MM.1S (cell line): ENCODE results near the gene ANKRD30A.

Source experiments
- DNase-seq: peaks from one replicate; pipeline ENCODE4 v3.0.0-alpha.2; 2015
- H2AFZ ChIP-seq: fragments of 300-600 bp; sonication (generic); 2 replicates; pipeline ENCODE4 v1.6.0; 2016; ENCODE audit warnings: antibody characterized with exemption, low read length
- H3F3A ChIP-seq: fragments of 300-600 bp; sonication (generic); 2 replicates; pipeline ENCODE4 v1.6.1; 2016; ENCODE audit warnings: mild to moderate bottlenecking, antibody characterized with exemption, low read length, moderate library complexity, mixed read lengths; ENCODE audit not compliant: insufficient read depth
- H3K27ac ChIP-seq: fragments of 300-600 bp; sonication (generic); 2 replicates; pipeline ENCODE4 v1.5.1; 2016; ENCODE audit warnings: mild to moderate bottlenecking, low read length
- H3K27me3 ChIP-seq: fragments of 300-600 bp; sonication (generic); replicated peaks from 2 replicates; pipeline ENCODE4 v1.6.0; 2016; ENCODE audit warnings: low read length; ENCODE audit not compliant: insufficient read depth
- H3K36me3 ChIP-seq: fragments of 300-600 bp; sonication (generic); replicated peaks from 2 replicates; pipeline ENCODE4 v1.6.1; 2016; ENCODE audit warnings: mild to moderate bottlenecking, low read length, mixed read lengths; ENCODE audit not compliant: insufficient read depth
- H3K4me1 ChIP-seq: fragments of 300-600 bp; sonication (generic); 2 replicates; pipeline ENCODE4 v1.6.1; 2016; ENCODE audit warnings: low read length, mixed read lengths
- H3K4me2 ChIP-seq: fragments of 300-600 bp; sonication (generic); 2 replicates; pipeline ENCODE4 v1.6.0; 2016; ENCODE audit warnings: low read depth, low read length
- H3K4me3 ChIP-seq: fragments of 300-600 bp; sonication (generic); 2 replicates; pipeline ENCODE4 v1.5.1; 2016; ENCODE audit warnings: low read length, mixed read lengths
- H3K79me2 ChIP-seq: fragments of 300-600 bp; sonication (generic); 2 replicates; pipeline ENCODE4 v1.6.1; 2016; ENCODE audit warnings: mixed run types, low read length, mixed read lengths
- H3K9ac ChIP-seq: fragments of 300-600 bp; sonication (generic); 2 replicates; pipeline ENCODE4 v1.6.1; 2016; ENCODE audit warnings: low read length, mixed read lengths
- H3K9me2 ChIP-seq: fragments of 300-600 bp; sonication (generic); replicated peaks from 2 replicates; pipeline ENCODE4 v1.6.1; 2016; ENCODE audit warnings: mild to moderate bottlenecking, low read length, mixed read lengths; ENCODE audit not compliant: insufficient read depth
- H3K9me3 ChIP-seq: fragments of 300-600 bp; sonication (generic); replicated peaks from 2 replicates; pipeline ENCODE4 v1.6.1; 2016; ENCODE audit warnings: mild to moderate bottlenecking, low read length, mixed read lengths; ENCODE audit not compliant: insufficient read depth
- H4K20me1 ChIP-seq: fragments of 300-600 bp; sonication (generic); 2 replicates; pipeline ENCODE4 v1.6.1; 2016; ENCODE audit warnings: mild to moderate bottlenecking, low read length, moderate library complexity, mixed read lengths; ENCODE audit not compliant: insufficient read depth
- EZH2 ChIP-seq: fragments of 300-600 bp; sonication (generic); optimal IDR thresholded peaks from 2 replicates; pipeline ENCODE3; 2017; ENCODE audit warnings: low read depth, mild to moderate bottlenecking, antibody characterized with exemption, low read length, mixed read lengths
- EZH2phosphoT487 ChIP-seq: fragments of 300-600 bp; sonication (generic); IDR thresholded peaks from 2 replicates; pipeline ENCODE4 v1.6.1; 2018; ENCODE audit warnings: antibody characterized with exemption, low read length
- TF ChIP-seq, protein P1 (sequence below): fragments of 300-600 bp; sonication (generic); IDR thresholded peaks from 2 replicates; pipeline ENCODE4 v1.5.1; 2016; ENCODE audit warnings: antibody characterized with exemption, low read length, mixed read lengths

The ANKRD30A gene

DNA sequence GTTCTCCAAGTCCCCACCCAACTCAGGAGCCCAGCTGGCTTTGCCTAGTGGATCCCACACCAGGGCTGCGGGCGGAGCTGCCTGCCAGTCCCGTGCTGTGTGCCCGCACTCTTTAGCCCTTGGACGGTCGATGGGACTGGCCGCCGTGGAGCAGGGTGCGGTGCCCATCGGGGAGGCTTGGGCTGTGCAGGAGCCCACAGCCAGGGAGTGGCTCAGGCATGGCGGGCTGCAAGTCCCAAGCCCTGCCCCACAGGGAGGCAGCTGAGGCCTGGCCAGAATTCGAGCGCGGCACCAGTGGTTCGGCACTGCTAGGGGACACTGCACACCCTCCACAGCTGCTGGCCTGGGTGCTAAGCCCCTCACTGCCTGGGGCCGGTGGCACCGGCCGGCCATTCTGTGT, 159.7 kb downstream of the ANKRD30A start:
- Histone ChIP-seq H4K20me1 (no peaks in the 10 kb centered on the region), H3K9ac (no peak overlapping the region), H3K79me2 (no peaks in the 10 kb centered on the region), H3K4me2 (no peak overlapping the region), H3F3A (no peaks in the 10 kb centered on the region), H3K27me3 (no peaks in the 10 kb centered on the region), H3K4me1 (no peaks in the 10 kb centered on the region), H3K4me3 (no peak overlapping the region), H3K9me2 (no peaks in the 10 kb centered on the region), H3K9me3 (no peaks in the 10 kb centered on the region), H3K36me3 (no peaks in the 10 kb centered on the region), H3K27ac (no peak overlapping the region), H2AFZ (no peak overlapping the region)
- no peak for DNase-seq
- TF ChIP-seq EZH2phosphoT487 (no peak), EZH2 (no peak)
- TF ChIP-seq, protein P1, sequence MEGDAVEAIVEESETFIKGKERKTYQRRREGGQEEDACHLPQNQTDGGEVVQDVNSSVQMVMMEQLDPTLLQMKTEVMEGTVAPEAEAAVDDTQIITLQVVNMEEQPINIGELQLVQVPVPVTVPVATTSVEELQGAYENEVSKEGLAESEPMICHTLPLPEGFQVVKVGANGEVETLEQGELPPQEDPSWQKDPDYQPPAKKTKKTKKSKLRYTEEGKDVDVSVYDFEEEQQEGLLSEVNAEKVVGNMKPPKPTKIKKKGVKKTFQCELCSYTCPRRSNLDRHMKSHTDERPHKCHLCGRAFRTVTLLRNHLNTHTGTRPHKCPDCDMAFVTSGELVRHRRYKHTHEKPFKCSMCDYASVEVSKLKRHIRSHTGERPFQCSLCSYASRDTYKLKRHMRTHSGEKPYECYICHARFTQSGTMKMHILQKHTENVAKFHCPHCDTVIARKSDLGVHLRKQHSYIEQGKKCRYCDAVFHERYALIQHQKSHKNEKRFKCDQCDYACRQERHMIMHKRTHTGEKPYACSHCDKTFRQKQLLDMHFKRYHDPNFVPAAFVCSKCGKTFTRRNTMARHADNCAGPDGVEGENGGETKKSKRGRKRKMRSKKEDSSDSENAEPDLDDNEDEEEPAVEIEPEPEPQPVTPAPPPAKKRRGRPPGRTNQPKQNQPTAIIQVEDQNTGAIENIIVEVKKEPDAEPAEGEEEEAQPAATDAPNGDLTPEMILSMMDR = no peak

- no peak overlapping the region for H3K9ac ChIP-seq
- H3F3A ChIP-seq = no peaks in the 10 kb centered on the region
- H3K9me2 ChIP-seq = no peaks in the 10 kb centered on the region
- TF ChIP-seq EZH2phosphoT487 (no peak), EZH2 (no peak)
- TF ChIP-seq, protein P1 = no peak
- no peaks in the 10 kb centered on the region for H3K27me3 ChIP-seq
- no peak overlapping the region for H3K27ac ChIP-seq
- no peaks in the 10 kb centered on the region for H3K9me3 ChIP-seq
- no peaks in the 10 kb centered on the region for H3K36me3 ChIP-seq
- no peak overlapping the region for H3K4me2 ChIP-seq
- H3K79me2 ChIP-seq = no peaks in the 10 kb centered on the region
- no peak overlapping the region for H2AFZ ChIP-seq
- no peaks in the 10 kb centered on the region for H3K4me1 ChIP-seq
- no peaks in the 10 kb centered on the region for H4K20me1 ChIP-seq
- H3K4me3 ChIP-seq = no peak overlapping the region
- no peak for DNase-seq
Observed at GRCh38 chr10:37289833-37290464, 164.6 kb downstream of the ANKRD30A start.

DNA sequence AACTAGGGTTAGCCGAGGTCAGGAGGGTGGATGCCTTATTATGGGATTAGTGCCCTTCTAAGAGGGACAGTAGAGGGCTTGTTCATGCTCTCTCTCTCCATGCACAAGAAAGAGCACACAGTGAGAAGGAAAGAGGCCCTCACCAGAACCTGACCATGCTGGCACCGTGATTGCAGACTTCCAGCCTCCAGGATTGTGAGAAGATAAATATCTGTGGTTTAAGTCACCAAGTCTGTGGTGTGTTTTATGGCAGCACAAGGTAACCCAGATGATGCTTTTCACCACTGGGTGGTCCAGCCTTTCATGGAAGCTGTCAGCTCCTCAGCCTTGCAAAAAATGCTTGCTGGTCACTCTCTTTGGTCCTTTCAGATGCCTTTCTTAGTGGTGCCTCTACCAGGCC, 175.9 kb downstream of the ANKRD30A start:
- no peak overlapping the region for H2AFZ ChIP-seq
- H3K4me1 ChIP-seq = no peaks in the 10 kb centered on the region
- no peak for TF ChIP-seq EZH2phosphoT487
- TF ChIP-seq EZH2 = no peak
- TF ChIP-seq, protein P1 = no peak
- H3F3A ChIP-seq = no peaks in the 10 kb centered on the region
- no peak overlapping the region for H3K4me3 ChIP-seq
- H3K79me2 ChIP-seq = no peaks in the 10 kb centered on the region
- no peak for DNase-seq
- no peaks in the 10 kb centered on the region for H4K20me1 ChIP-seq
- no peak overlapping the region for H3K27ac ChIP-seq
- H3K9ac ChIP-seq = no peak overlapping the region
- no peaks in the 10 kb centered on the region for H3K36me3 ChIP-seq
- H3K4me2 ChIP-seq = no peak overlapping the region
- H3K9me2 ChIP-seq = no peaks in the 10 kb centered on the region
- no peaks in the 10 kb centered on the region for H3K9me3 ChIP-seq
- no peaks in the 10 kb centered on the region for H3K27me3 ChIP-seq
